HG03354 (cell line): ENCODE data around the gene PDE6B.
"Not testable (repeated sequence)": the region's sequence is repeated elsewhere in the genome, so short reads cannot be mapped to it uniquely, and the experiment has no call there.

ENCODE experiments used
- ATAC-seq: cut with Tn5 transposase; IDR thresholded peaks from one replicate; pipeline ENCODE4 v1.9.1; 2021; ENCODE audit warnings: mild to moderate bottlenecking; ENCODE audit not compliant: unreplicated experiment, poor library complexity, severe bottlenecking

Gene PDE6B

GRCh38 chr4:624705-625590 lies at the start of gene PDE6B:
Gene PDE6B, plus strand, starts transcription at chr4:625573. Its CDS starts 54 bp downstream, at chr4:625627.
- no peak for ATAC-seq

GRCh38 chr4:576245-576821 lies 49.0 kb upstream of the PDE6B start, which contains the start of gene TMEM271:
Gene TMEM271, minus strand, starts transcription at chr4:576295. Its CDS starts 233 bp downstream, at chr4:576062.
- ATAC-seq: no peak

- ATAC-seq: no peak
Measured at GRCh38 chr4:576991-577498, 48.3 kb upstream of the PDE6B start.

GRCh38 chr4:577499-578450 lies 47.6 kb upstream of the PDE6B start:
- ATAC-seq: no peak

- no peak for ATAC-seq
Measured at GRCh38 chr4:578451-579443, 46.6 kb upstream of the PDE6B start.

GRCh38 chr4:579543-580175 lies 45.7 kb upstream of the PDE6B start:
- ATAC-seq: no peak

GRCh38 chr4:581181-581580 lies 44.2 kb upstream of the PDE6B start:
- ATAC-seq: no peak

GRCh38 chr4:581753-582361 lies 43.5 kb upstream of the PDE6B start:
- ATAC-seq: no peak

GRCh38 chr4:583820-584219 lies 41.6 kb upstream of the PDE6B start:
- no peak for ATAC-seq

- ATAC-seq: no peak
Measured at GRCh38 chr4:587671-588350, 37.6 kb upstream of the PDE6B start.

- no peak for ATAC-seq
Measured at GRCh38 chr4:588351-588849, 37.0 kb upstream of the PDE6B start.

- ATAC-seq: no peak
Measured at GRCh38 chr4:589219-589963, 36.0 kb upstream of the PDE6B start.

GRCh38 chr4:590313-590841 lies 35.0 kb upstream of the PDE6B start:
- ATAC-seq: no peak

GRCh38 chr4:592178-592577 lies 33.2 kb upstream of the PDE6B start:
- ATAC-seq: not testable (repeated sequence)

GRCh38 chr4:592825-593520 lies 32.4 kb upstream of the PDE6B start:
- no peak for ATAC-seq

- no peak for ATAC-seq
Measured at GRCh38 chr4:598925-599324, 26.4 kb upstream of the PDE6B start.
